Measurements from ENCODE around the gene GRID2.

GRID2 gene

DNA sequence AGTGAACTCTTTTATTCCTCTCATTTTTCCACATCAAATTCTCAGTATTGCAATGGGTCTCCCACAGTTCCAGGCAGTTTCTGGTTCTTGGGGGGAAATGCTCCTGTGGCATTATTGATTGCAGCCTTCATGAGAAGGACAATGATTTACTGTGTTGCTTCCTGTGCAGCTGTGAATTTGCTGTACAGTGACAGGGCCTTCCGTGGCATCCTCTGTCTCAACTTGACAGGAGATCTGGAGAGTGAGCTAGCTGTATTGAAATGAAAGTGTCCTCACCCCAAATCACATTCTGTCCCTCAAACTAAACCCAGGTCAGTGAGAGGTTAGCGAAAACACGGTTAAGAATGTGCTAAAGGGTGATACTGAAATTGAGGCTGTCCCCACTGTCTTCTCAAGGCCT is 1447.6 kb downstream of the GRID2 start:
- no peak for DNase-seq (ENCODE audit: low read depth)

DNA sequence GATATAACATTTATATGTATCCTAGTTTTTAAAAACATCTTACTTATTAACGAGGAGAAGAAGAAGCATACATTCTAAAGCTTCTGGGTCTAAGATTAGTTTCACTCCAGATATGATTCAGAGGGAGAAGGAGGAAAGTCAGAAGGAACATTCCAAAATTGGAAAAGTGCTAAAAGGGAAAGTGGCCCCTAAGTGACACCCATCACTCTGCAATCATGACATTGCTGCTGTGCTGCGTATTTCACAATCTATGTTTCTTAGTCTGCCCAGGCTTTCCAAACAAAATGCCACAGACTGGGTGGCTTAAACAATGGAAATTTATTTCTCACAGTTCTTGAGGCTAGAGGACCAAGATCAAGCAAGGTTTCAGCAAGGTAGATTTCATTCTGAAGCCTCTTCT is 1452.3 kb downstream of the GRID2 start:
- DNase-seq (ENCODE audit: low read depth): no peak

DNA sequence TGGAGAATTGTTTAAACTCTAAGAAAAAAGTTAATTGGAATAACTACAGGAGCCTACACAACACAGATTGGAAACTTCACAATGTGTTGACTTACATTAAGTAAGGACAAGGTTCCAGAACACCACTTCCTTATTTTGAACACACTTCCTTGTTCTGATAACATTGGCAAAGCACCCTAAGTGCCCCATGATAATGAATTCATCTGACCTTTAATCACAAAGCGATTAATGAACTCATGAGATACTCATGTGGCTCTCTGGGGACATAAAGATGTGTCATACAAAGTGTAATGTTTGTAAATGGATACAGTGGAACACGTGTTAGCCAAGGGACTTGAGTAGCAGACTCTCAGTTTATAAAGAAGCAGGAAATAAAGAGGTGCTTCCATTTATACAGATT is 1455.7 kb downstream of the GRID2 start:
- no peak for DNase-seq (ENCODE audit: low read depth)

DNA sequence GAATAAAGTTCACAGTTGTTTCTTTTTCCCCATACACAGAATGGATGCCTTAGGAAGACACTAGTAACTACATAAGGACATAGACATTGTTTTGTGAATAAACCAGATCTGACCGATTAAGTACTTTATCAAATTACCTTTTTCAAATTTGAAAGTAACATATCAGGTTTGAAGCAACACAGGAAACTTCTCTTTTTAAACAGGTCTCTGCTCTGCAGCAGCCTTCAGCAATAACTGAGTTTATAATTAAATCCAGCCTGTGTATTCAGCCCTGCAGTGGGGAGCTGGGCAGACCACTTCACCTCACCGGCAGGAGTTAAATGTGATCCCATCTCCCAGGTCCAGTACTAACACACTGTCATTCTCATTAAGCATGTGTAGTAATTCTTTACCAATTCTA is 1456.5 kb downstream of the GRID2 start:
- no peak for DNase-seq (ENCODE audit: low read depth)

DNA sequence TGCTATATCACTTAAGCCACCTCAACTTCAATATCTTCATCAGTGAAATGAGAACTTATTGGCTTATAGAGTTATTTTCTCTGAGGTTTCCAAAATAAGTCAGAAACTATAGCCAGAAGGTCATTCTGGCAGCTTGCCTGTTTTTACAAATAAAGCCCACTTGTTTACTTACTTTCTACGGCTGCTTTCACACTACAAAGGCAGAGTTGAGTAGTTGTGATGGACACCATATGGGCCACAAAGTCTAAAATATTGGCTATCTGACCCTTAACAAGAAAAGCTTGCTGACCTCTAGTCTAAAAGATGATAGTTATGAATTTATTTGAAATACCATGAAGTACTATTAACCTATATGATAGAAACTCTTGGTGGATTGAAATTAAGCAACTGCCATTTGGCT is 1457.5 kb downstream of the GRID2 start:
- DNase-seq (ENCODE audit: low read depth): no peak

DNA sequence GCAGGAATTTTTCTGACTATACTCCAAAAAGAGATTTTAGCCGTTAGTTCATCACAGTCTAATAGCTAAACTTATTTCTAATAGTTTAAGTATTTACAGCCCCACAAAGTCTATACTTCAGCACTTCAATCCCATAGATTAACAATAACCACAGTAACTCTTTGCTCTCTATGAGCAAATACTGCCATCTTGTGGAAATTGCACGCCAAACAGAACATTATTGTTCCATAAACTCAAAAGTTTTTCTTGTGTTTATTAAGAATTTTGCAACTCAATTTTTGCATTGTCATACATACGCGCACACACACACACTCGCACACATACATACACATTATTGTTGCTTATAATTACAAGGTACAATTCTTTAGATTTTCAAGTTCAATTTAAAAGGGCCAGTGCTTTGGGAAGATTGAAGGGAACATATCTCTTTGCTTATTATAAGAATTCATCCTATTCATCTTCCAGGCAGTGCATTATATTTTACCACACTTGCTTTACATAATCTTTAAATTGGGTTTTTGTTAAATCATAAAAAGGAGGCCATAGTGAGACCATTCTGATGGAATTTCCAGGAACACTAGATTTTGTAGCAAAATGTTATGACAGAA is 1461.0 kb downstream of the GRID2 start:
- peak; percentile 36 for DNase-seq (ENCODE audit: low read depth)

DNA sequence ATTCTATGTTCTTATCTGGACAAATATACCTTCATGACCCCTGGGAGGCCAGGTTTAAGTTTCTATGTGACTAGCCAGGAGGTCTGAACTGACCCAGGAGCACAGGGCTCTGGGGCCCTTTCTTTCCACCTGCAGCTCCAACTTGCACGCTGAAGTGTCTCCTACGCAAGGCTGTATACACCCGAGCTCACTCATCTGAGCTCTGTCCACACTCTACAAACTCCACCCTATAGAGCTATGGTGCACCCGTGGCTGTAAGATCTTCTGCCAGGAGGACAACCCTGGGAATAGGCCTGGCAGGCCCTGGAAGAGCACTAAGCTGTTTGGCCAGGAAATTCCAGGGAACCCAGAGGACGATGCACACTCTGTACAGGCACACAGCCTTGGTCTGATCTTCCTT is 1464.2 kb downstream of the GRID2 start:
- no peak for DNase-seq (ENCODE audit: low read depth)

DNA sequence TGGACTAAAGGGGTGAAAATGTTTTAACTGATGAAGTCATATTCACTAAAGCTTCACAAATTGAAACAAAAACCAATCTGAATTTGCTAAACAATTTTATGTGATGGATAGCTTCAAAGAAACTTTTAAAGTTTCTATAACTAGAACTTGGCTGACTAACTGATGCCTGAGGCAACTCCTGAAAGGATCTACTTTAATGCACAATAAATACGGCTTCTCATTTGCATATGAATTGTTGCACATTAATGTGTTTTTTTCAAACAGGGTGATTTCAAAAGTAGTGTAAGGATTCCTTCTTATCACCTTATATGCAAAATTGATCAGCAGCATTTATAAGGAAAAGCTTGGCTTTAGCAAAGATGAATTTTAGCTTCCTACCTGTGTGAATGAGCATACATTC is 1466.4 kb downstream of the GRID2 start:
- DNase-seq (ENCODE audit: low read depth): no peak

DNA sequence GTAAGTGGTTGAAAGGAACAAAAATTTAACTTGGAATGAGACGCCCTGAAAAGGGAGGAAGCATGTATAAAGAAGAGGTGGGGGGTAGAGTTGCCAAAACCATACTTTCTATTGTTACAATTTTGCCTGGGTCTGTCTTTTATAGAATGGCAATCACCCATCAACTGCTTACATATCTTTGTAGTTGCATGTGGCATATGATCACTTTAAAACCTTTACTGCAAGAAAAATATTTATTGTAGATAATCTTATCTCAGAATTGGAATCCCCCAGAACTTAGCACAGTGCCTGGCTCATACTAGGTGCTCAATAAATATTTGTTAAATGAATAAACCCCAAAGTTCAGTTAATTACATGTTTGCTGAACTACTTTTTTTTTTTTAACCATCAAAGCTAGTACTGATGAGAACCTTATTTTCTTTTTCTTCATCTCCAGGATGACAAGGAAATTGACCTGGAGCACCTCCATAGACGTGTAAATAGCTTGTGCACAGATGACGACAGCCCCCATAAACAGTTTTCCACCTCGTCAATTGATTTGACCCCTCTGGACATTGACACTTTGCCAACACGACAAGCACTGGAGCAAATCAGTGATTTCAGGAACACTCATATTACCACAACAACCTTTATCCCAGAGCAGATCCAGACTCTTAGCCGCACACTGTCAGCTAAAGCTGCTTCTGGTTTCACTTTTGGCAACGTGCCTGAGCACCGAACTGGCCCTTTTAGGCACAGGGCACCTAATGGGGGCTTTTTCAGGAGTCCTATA is 1468.1 kb downstream of the GRID2 start:
- no peak for DNase-seq (ENCODE audit: low read depth)

DNA sequence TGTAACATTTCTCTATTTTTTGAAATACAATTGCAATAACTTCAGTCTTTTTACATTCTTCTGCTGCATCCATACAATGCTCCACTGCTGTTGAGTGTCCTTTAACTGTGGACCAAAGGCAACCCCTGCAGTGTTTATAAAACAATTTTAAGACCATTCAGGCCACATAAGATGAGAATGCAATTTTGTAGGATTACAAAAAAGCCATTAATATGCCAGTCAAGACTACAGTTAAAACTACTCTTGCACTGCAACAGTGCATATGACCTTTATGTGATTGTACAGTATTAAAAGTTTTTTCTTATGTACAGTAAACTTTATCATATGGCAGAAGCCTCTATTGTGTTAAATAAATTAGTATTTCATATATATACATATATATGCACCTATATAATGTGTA is 1469.1 kb downstream of the GRID2 start:
- no peak for DNase-seq (ENCODE audit: low read depth)

DNA sequence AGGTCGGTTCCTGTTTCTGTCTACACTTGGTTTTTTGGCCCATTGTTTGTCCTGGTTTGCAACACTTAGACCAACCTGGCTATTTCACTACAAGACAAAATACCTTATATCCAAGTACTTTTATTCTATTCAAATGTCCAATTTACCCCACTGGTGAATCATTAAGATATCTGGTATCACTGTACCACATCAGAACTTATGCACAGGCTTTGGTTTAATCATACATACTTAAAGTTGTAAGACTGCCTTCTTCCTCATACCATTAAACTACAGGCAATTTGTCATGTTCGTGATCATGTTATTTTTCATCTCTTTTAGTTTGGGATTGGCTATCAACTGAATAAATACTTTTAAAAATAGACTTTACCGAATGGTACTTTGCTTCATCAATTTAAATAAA is 1471.8 kb downstream of the GRID2 start:
- no peak for DNase-seq (ENCODE audit: low read depth)

DNA sequence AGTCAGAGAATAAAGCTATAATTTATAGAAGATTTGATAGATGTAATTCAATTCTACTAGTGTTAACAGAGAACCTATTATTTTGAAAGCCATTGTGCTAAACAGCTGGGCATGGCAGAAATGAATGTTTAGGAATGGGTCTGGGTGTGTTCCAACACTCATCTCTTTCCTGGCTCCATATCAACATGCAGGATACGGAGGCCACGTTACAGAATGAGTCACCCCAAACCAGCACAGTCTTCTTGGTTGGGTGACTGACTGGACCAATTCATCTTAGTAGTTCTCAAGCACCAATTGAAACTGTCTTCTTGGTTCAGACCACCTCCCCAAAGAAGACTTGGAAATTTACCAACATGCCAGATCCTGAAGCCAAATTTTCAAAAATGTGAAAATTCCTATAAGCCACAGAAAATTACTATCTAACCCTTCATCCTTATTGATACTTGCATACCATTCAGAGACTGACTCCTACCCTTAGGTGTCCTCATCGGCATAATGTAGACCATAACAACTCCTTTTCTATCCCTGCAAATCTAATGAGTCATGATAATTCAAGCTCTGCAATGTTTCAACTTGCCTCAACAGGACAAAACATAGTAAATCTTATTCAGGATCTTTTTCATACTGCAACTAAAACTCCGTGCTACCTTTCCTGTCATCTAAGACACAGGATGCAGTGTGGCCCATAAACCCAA is 1472.8 kb downstream of the GRID2 start:
- peak; percentile 51 for DNase-seq (ENCODE audit: low read depth)

DNA sequence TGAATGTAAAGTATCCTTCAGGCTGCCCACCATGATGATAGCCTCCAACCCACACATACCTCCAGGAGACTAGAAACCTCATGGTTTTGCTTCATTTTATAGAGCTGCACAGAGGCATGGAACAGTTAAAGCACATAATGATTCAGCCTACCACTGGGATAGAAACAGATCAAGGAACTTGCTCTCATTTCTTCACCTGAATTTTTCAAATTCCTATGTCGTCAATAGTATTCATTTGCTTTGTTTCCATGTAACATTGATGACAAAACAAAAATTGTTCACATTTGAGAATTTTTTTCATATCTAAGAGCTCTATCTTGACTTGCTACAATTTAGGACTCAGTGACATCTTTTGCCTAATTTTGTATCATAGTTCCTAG is 1473.3 kb downstream of the GRID2 start:
- no peak for DNase-seq (ENCODE audit: low read depth)

DNA sequence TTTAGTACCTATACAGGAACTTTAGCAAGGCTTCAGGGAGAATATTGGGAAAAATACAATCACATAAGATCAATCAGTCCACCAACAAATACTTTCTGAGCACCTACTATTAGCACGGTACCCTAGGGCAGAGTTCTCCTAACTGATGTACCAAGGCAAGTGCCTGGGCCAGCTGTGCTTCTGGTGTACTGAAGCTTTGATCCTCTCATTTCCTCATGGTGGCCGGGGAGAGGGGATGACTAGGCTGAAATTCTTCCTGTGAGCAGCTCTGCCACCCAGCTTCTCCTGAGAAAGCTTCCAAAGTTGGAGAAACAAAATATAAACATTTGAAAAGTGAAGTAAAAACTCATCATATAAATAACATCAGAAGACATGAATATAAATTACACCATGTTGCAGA is 1475.5 kb downstream of the GRID2 start:
- DNase-seq (ENCODE audit: low read depth): no peak

DNA sequence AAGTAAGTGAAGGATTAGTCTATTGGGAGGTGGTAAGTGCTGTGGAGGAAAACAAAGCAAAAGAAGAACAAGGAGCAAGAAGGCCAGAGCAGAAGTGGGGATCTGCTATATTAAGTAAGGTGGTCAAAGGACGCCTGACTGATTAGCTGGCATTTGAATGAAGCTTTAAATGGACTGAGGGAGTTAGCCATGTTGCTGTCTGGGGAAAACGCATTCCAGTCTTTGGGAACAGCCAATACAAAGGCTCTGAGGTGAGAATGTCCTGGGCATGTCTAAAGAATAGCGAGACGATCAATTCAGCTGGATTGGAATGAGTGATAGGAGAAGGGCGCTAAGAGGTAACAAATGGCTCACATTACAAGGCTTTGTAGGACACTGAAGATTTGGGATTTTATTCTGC is 1476.3 kb downstream of the GRID2 start:
- no peak for DNase-seq (ENCODE audit: low read depth)

DNA sequence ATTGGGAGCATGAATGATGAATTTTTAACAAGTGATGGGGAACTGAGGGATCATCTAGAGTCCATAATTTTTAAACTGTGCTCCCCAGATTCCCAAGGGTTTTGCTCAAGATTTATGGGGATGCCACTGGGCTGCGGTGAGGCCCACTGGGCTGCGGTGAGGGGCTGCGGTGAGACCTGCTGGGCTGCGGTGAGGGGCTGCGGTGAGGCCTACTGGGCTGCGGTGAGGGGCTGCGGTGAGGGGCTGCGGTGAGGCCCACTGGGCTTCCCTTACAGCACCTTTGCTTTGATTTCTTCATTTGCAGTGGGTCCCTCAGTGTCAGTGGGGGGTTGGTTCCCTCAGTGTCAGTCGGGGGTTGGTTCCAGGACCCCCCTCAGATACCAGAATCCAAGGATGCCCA is 1477.4 kb downstream of the GRID2 start:
- no peak for DNase-seq (ENCODE audit: low read depth)

DNA sequence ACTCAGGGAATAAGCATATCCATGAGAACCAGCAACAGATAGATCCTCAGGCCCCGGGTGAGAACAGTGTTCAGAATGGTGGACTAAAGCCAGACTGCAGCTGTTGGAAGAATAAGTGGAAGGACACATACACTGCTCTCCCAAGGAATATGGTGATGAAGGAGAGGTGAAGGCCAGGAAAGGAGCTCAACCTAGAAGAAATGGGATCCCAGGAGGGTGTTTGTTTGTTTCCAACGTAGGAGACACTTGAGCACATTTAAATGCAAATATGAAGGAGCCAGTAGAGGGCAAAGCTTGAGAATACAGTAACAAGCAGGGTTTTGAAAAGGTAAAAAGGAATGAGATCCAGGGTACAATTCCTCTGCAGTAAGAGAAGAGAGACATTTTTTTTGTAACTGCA is 1482.4 kb downstream of the GRID2 start:
- DNase-seq (ENCODE audit: low read depth): no peak

DNA sequence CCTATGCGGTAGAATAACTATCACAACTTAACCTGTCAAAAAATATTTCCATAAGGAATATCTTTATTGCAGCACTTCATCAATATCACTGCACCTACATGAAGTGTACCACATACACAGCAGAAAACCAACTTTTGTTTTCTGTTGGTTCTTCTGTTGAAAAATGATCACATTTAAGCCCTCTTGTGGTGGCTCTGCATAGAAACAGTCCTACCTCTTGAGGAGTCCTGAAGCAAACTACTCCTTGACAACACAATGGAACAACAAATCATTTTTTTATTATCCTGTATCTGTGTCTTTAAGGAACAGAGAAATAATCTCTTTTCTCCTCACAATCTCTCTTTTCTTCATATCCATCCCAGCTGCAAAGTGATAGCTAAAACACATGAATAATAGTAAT is 1484.9 kb downstream of the GRID2 start:
- DNase-seq (ENCODE audit: low read depth): peak; percentile 42

DNA sequence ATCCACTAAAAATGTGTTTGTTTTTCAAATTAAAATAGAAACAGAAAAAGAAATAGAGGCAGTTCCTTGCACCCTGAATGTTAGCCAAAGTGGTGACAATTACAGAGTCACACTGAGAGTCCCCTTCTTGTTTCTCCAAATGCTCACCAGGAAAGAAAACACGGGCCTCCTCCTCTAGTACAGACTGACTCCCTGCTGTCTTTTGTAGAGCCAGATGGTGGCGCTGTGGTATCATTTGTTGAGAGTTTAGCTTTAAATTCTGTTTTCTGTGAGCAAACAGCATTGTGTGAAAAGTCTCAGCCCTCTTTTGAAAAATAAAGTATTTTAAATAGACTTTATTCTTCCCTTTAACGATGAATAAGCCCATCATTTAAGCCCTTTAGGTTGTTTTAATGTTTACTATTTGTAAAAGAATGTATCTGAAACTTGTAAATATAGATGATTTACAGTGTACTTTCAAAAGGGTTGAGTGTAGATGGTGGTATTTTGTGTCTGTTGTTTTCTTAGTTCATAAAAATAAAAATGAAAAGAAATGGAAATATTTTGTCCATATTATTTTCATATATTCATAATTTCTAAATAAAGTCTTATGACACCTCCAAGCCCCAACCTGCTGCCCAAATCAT is 1487.9 kb downstream of the GRID2 start:
- peak; percentile 49 for DNase-seq (ENCODE audit: low read depth)

DNA sequence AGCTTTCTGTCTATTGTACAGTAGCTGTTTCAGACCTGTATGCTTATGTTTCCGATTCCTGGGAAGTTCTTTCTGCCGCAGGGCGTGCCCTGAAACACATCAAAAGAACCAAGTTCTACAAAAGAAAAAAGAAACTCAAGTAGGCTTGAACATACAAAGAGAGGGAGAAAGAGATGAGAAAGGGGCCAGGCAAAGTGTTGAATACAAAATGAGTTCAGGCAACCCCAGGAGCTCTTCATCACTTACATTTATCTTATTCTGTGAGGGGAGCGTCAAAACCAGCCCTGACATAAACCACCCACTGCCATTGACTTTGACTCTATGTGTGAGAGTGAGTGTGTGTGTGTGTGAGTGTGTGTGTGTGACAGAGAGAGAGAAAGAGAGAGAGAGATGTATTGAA is 1498.3 kb downstream of the GRID2 start:
- DNase-seq (ENCODE audit: low read depth): no peak

DNA sequence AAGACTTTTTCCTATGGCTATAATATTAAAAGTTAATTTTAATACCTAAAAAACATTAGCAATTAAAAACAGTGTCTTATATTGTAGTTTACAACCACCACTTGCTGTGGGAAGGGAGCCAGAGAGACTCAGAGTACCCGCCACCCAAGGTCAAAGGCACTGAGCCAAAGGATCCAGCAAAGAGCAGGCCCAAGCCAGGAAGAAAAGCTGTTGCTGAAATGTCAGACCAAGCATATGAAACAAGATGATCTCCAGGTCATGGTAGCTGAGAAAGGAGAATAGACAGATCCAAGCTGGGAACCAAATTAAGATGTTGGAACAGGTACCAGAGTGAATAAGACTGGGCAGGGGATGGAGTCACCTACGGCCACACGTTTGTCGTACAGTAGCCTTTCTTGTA is 1506.0 kb downstream of the GRID2 start:
- no peak for DNase-seq (ENCODE audit: low read depth)

DNA sequence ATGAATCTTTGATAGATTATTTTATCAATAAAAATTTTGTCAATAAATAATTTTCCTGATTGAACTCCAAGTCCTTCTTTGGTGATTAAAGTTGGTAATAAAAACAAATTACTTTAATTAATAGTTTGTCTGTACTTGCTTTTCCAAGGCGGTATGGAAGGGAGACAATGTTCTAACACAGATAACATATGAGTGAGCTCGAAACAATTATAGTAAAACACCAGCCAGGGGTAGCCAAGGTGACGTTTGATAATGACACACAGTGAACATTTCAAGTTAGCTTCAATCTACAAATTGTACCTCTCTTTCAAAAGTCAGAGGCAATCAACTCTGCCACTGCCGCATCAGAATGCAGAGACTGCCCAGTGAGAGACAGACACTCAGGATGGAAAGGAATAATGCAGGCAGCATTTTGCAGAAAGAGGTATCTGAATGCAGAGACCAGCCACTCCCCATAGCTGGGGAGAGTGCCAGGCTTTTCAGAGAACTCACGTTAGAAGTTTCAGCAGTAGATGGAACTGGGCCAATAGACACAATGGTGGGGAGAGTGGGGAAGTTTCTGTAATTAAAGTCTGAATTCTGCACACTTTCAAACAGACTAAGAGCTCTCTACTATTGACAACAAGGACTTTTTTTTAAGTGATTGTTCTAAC is 1506.7 kb downstream of the GRID2 start:
- DNase-seq (ENCODE audit: low read depth): no peak

DNA sequence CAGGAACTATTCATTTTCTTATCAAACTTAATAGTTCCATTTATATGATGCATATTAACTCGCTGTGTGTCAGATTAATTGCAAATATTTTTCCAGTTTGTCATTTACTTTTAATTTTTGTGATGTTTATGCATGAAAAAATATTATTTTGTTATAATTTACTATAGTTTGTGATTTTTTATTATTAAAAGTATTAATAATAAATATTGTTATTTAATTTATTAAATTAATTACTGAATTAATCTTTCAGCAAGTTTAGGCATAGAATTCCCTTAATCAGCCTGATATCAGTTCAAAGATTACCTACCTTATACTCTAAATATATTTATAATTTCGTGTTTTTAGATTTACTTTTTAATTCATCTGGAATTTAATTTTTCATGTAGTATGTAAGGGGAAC is 1509.3 kb downstream of the GRID2 start:
- DNase-seq (ENCODE audit: low read depth): no peak

Measured in iris pigment epithelial cell (primary cell).